SH-SY5Y (cell line): ENCODE measurements around the gene PRSS12.

ENCODE experiments used
- GATA2 ChIP-seq: IDR thresholded peaks from 2 replicates; pipeline ENCODE4 v1.6.1; 2011; ENCODE audit warnings: mild to moderate bottlenecking, low read depth, low read length
- GATA3 ChIP-seq: IDR thresholded peaks from 2 replicates; pipeline ENCODE4 v1.6.1; 2011; ENCODE audit warnings: low read depth, mild to moderate bottlenecking, low read length, moderate library complexity

- TF ChIP-seq GATA3 (no peak), GATA2 (no peak)
These were observed 664 bp downstream of the PRSS12 start for GRCh38 chr4:118351851-118352827.
